K562 treated with DMSO at 1 percent for 24 hours (cell line): ENCODE results near the gene OR4C5. TPM values are rescaled to one million over a fixed set of nuclear protein-coding genes. Genes with fewer than 3 reads are reported as not detected.

ENCODE experiments used
- total RNA-seq: library from RNA; unstranded; fragments of 300-600 nt; gene quantifications from 2 replicates; pipeline ENCODE4 v1.2.3, GENCODE V29; 2022; ENCODE audit warnings: low read depth; ENCODE audit not compliant: insufficient read depth

OR4C5 gene
- not detected in 2 replicates for total RNA-seq

DNA sequence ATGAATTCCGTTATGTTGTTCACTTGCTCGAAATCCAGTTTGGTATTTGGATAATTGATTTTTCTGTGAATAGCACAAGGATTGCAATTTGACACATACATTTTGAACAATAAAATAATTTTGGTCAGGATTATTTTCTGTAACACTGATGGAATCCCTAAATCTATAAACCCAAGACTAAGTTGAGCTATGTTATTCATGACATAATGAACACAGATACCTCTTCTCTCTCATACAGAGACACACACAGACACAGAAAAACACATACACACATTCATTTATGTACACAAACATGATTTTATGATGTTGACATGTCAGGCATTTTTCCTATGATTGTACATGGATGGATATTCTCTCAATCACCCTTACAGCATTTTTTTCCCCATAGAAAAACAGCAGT, at the start of gene OR4C5:
TSS of gene OR4C5 (minus strand) at position 101 of the 400 bp plus-strand sequence. CDS start at position 101, 0 bp downstream.

DNA sequence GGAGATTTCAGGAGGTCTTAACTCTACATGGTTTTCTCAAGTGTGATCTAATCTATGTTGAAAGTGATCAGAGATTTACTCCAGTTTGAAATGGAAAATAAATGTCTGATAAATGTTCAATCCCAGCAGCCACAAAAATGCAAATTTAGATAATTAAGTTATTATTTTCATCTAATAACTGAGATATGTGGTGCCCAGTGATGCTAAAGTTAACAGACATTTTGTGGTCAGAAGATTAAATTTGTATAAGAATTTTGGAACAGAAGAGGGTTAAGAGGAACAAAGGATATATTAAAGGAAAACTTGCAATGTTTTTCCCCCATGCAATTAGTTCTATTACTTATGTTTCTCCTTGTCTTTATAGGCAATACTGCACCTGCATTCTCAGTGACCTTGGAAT, 41.6 kb downstream of the OR4C5 start, which contains the start of gene OR4C3:
TSS of gene OR4C3 (plus strand) at position 301 of the 400 bp plus-strand sequence. CDS start 102 bp downstream, outside the sequence.

Other genes starting within 250 kb of the OR4C5 start
- not detected in 2 replicates for gene OR4B1, start 149.7 kb downstream of the OR4C5 start, total RNA-seq
- gene OR4X2, start 121.4 kb downstream of the OR4C5 start, total RNA-seq, result not detected in 2 replicates
- gene OR4X1, start 102.6 kb downstream of the OR4C5 start, total RNA-seq, result not detected in 2 replicates
- not detected in 2 replicates for gene OR4S1, start 60.2 kb downstream of the OR4C5 start, total RNA-seq
- not detected in 2 replicates for gene OR4C3, start 41.5 kb downstream of the OR4C5 start, total RNA-seq
- not detected in 2 replicates for gene OR4A47, start 122.3 kb upstream of the OR4C5 start, total RNA-seq